Mucosa of stomach (tissue), 1 donor: ENCODE data around the gene CNTN2.

Experiments used
- H3K27me3 ChIP-seq: one replicate; pipeline ENCODE4 v1.7.0; 2013; ENCODE audit warnings: mild to moderate bottlenecking, low read length; ENCODE audit not compliant: control insufficient read depth, insufficient read depth
- H3K36me3 ChIP-seq: one replicate; pipeline ENCODE4 v1.7.0; 2013; ENCODE audit warnings: low read length; ENCODE audit not compliant: control insufficient read depth, insufficient read depth
- H3K4me1 ChIP-seq: one replicate; pipeline ENCODE4 v1.7.0; 2013; ENCODE audit warnings: mild to moderate bottlenecking, low read length; ENCODE audit not compliant: control insufficient read depth, insufficient read depth
- H3K4me3 ChIP-seq: one replicate; pipeline ENCODE4 v1.7.0; 2013; ENCODE audit warnings: low read length
- H3K9ac ChIP-seq: one replicate; pipeline ENCODE4 v1.7.0; 2013; ENCODE audit warnings: mild to moderate bottlenecking, low read length, moderate library complexity
- H3K9me3 ChIP-seq: one replicate; pipeline ENCODE4 v1.7.0; 2013; ENCODE audit warnings: mild to moderate bottlenecking, low read length, moderate library complexity; ENCODE audit not compliant: control insufficient read depth
- donor health status: Pancreatic carcinoma.

Gene CNTN2

DNA sequence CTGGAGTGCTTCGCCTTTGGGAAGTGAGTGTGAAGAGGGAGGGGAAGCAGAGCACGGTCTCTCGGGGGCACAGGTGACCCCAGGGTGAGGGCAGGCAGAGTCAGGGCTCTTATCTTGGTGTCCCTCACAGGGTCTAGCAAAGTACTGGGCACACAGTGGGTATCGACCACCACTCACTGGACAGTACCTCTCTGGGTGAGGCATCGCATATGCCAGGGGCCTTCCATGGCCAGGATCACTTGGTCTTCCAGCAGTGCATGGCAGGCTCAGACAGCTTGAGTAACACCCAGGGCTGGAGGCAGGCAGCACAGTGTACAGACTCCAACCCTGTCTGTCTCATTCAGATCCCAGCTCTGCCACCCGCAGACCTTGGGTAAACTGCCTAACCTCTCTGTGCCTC lies 16.6 kb downstream of the CNTN2 start:
- peaks cover 2% of the 10 kb centered on the region for H3K27me3 ChIP-seq
- no peaks in the 10 kb centered on the region for H3K4me1 ChIP-seq
- H3K9me3 ChIP-seq, result no peaks in the 10 kb centered on the region
- H3K4me3 ChIP-seq, result no peak overlapping the region
- no peak overlapping the region for H3K9ac ChIP-seq
- H3K36me3 ChIP-seq, result no peaks in the 10 kb centered on the region

DNA sequence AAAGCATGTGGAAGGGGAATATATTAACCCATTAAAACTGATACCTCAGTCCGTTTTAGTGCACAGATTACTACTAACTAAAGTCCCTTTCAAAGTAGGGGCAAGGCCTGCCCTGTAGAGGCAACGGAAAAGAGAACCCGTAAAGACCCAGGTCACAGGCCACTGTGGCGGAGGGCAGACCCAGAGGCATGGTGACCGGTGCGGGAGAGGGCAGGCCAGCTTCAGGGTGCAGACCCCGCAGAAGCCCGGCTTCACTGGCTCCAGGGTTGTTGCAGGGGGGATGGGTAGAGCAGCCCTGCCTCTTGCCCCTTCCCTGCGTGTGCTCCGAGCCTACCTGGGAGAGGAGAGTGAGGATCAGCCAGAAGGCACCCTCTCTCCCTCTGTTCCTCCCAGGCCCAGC lies 17.7 kb downstream of the CNTN2 start:
- H3K9me3 ChIP-seq, result no peaks in the 10 kb centered on the region
- no peak overlapping the region for H3K9ac ChIP-seq
- H3K36me3 ChIP-seq, result no peaks in the 10 kb centered on the region
- peaks cover 3% of the 10 kb centered on the region for H3K27me3 ChIP-seq
- H3K4me1 ChIP-seq, result no peaks in the 10 kb centered on the region
- H3K4me3 ChIP-seq, result no peak overlapping the region

GRCh38 chr1:205061227-205061626 lies 18.2 kb downstream of the CNTN2 start:
- no peaks in the 10 kb centered on the region for H3K9me3 ChIP-seq
- H3K27me3 ChIP-seq, result peaks cover 3% of the 10 kb centered on the region
- H3K4me3 ChIP-seq, result no peak overlapping the region
- no peaks in the 10 kb centered on the region for H3K4me1 ChIP-seq
- H3K36me3 ChIP-seq, result no peaks in the 10 kb centered on the region
- H3K9ac ChIP-seq, result no peak overlapping the region

- H3K9ac ChIP-seq, result no peak overlapping the region
Observed at GRCh38 chr1:205061665-205062069, 18.7 kb downstream of the CNTN2 start.

DNA sequence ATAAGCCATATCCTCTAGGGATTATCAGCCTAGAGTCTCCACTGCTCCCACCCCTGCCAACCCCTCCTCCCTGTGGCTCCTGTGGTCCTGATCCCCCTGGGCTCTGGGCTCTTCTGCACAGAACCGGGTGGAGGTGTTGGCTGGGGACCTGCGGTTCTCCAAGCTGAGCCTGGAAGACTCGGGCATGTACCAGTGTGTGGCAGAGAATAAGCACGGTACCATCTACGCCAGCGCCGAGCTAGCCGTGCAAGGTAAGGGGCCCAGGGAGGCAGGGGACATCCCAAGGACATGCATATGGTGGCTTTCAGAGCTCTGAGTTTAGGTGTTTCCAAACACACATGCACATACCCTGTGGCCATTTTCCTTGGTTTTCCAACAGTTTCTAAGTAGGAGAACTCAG lies 19.3 kb downstream of the CNTN2 start:
- Histone ChIP-seq H3K27me3 (peaks cover 3% of the 10 kb centered on the region), H3K4me1 (no peaks in the 10 kb centered on the region), H3K36me3 (no peaks in the 10 kb centered on the region), H3K4me3 (no peak overlapping the region), H3K9me3 (no peaks in the 10 kb centered on the region), H3K9ac (no peak overlapping the region)

More at GRCh38 chr1:205061665-205062069, 18.7 kb downstream of the CNTN2 start:
- Histone ChIP-seq H3K27me3 (peaks cover 3% of the 10 kb centered on the region), H3K4me1 (no peaks in the 10 kb centered on the region), H3K36me3 (no peaks in the 10 kb centered on the region), H3K4me3 (no peak overlapping the region), H3K9me3 (no peaks in the 10 kb centered on the region)

- Histone ChIP-seq H3K36me3 (no peaks in the 10 kb centered on the region), H3K27me3 (peaks cover 3% of the 10 kb centered on the region), H3K9ac (no peak overlapping the region), H3K4me1 (no peaks in the 10 kb centered on the region), H3K4me3 (no peak overlapping the region), H3K9me3 (no peaks in the 10 kb centered on the region)
Observed at GRCh38 chr1:205062895-205063294, 19.9 kb downstream of the CNTN2 start.

- no peaks in the 10 kb centered on the region for H3K9me3 ChIP-seq
- no peak overlapping the region for H3K9ac ChIP-seq
- peaks cover 3% of the 10 kb centered on the region for H3K27me3 ChIP-seq
- no peak overlapping the region for H3K4me3 ChIP-seq
- H3K4me1 ChIP-seq, result no peaks in the 10 kb centered on the region
- H3K36me3 ChIP-seq, result no peaks in the 10 kb centered on the region
Observed at GRCh38 chr1:205064301-205064700, 21.3 kb downstream of the CNTN2 start.

- Histone ChIP-seq H3K36me3 (no peaks in the 10 kb centered on the region), H3K9ac (no peak overlapping the region), H3K9me3 (no peaks in the 10 kb centered on the region), H3K4me1 (no peaks in the 10 kb centered on the region), H3K4me3 (no peak overlapping the region), H3K27me3 (peaks cover 3% of the 10 kb centered on the region)
Observed at GRCh38 chr1:205064741-205065316, 21.8 kb downstream of the CNTN2 start.

DNA sequence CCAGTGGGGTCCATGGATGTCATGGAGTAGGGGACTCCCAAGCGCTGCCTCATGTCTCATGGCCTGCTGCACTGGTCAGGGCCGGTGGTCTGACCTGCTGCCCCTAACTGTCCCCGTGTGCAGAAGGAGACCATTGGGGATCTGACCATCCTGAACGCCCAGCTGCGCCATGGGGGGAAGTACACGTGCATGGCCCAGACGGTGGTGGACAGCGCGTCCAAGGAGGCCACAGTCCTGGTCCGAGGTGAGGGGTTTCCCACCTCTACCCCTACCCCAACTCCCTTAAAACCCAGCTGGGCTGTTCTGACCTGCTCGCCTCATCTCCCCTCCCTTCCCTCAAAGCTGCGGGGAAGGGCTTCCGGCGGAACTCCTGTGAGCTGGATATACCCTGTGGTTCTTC lies 22.7 kb downstream of the CNTN2 start:
- Histone ChIP-seq H3K9ac (no peak overlapping the region), H3K4me3 (no peak overlapping the region), H3K4me1 (no peaks in the 10 kb centered on the region), H3K9me3 (no peaks in the 10 kb centered on the region), H3K27me3 (peaks cover 3% of the 10 kb centered on the region), H3K36me3 (no peaks in the 10 kb centered on the region)

- Histone ChIP-seq H3K9me3 (no peaks in the 10 kb centered on the region), H3K9ac (no peak overlapping the region), H3K36me3 (no peaks in the 10 kb centered on the region)
Observed at GRCh38 chr1:205066141-205066818, 23.3 kb downstream of the CNTN2 start.

GRCh38 chr1:205067031-205067430 lies 24.0 kb downstream of the CNTN2 start:
- Histone ChIP-seq H3K27me3 (peaks cover 3% of the 10 kb centered on the region), H3K9me3 (no peaks in the 10 kb centered on the region), H3K36me3 (no peaks in the 10 kb centered on the region), H3K4me3 (no peak overlapping the region), H3K4me1 (no peaks in the 10 kb centered on the region), H3K9ac (no peak overlapping the region)

More at GRCh38 chr1:205066141-205066818, 23.3 kb downstream of the CNTN2 start:
- H3K4me3 ChIP-seq, result no peak overlapping the region
- H3K4me1 ChIP-seq, result no peaks in the 10 kb centered on the region
- peaks cover 3% of the 10 kb centered on the region for H3K27me3 ChIP-seq

- no peaks in the 10 kb centered on the region for H3K9me3 ChIP-seq
- no peaks in the 10 kb centered on the region for H3K36me3 ChIP-seq
Observed at GRCh38 chr1:205068001-205068400, 25.0 kb downstream of the CNTN2 start.

More at GRCh38 chr1:205068001-205068400, 25.0 kb downstream of the CNTN2 start:
- Histone ChIP-seq H3K9ac (no peak overlapping the region), H3K27me3 (peaks cover 3% of the 10 kb centered on the region), H3K4me3 (no peak overlapping the region), H3K4me1 (no peaks in the 10 kb centered on the region)
